HEK293 (cell line): Measurements from ENCODE around the gene ROR2.

ENCODE experiments used
- CTCF ChIA-PET: fragments of 350-600 bp; formaldehyde crosslinking; extraction: SDS; loops from one replicate; lab custom pipeline; 2021; ENCODE audit warnings: antibody characterized with exemption; lab: Yijun Ruan, JAX
- POLR2A ChIA-PET: fragments of 300-600 bp; formaldehyde crosslinking; extraction: SDS; loops from one replicate; lab custom pipeline; 2020; ENCODE audit warnings: antibody characterized with exemption, inconsistent platforms; lab: Yijun Ruan, JAX
- H3K27ac ChIP-seq: fragments of 200-500 bp; sonication (Bioruptor generic); 2 replicates; pipeline ENCODE4 v1.5.1; 2014; ENCODE audit warnings: low read depth, low read length, control low read depth, inconsistent platforms; ENCODE audit errors: extremely low read depth
- H3K36me3 ChIP-seq, 2 experiments: fragments of 200-500 bp in 1 of 2; sonication (Bioruptor generic) in 1 of 2; 1 replicate in 1 of 2; 2 replicates in 1 of 2; pipeline ENCODE4 v1.5.1; 2014 to 2017; ENCODE audit warnings: inconsistent platforms in 2 of 2, low read length in 2 of 2; ENCODE audit not compliant: control insufficient read depth in 2 of 2, insufficient read depth in 1 of 2
- H3K4me1 ChIP-seq: fragments of 200-500 bp; sonication (Bioruptor generic); 2 replicates; pipeline ENCODE4 v1.5.1; 2014; ENCODE audit warnings: mild to moderate bottlenecking, low read length, inconsistent platforms; ENCODE audit not compliant: control insufficient read depth, insufficient read depth
- H3K4me3 ChIP-seq: 2 replicates; pipeline ENCODE4 v1.5.1; 2011; ENCODE audit warnings: low read depth, mild to moderate bottlenecking, control low read depth, low read length, moderate library complexity
- H3K9me3 ChIP-seq: fragments of 200-500 bp; sonication (Bioruptor generic); 2 replicates; pipeline ENCODE4 v1.5.1; 2014; ENCODE audit warnings: low read depth, low read length, inconsistent platforms; ENCODE audit not compliant: control insufficient read depth, insufficient read depth
- EGR2 ChIP-seq: fragments of 450-650 bp; formaldehyde crosslinking; IDR thresholded peaks from 2 replicates; pipeline ENCODE4 v1.5.1; 2016; ENCODE audit warnings: low read depth, missing biosample characterization, missing genetic modification characterization
- FEZF1 ChIP-seq: fragments of 450-650 bp; formaldehyde crosslinking; IDR thresholded peaks from 2 replicates; pipeline ENCODE4 v1.5.1; 2016; ENCODE audit warnings: missing biosample characterization, missing genetic modification characterization
- GLIS1 ChIP-seq: fragments of 450-650 bp; formaldehyde crosslinking; IDR thresholded peaks from 2 replicates; pipeline ENCODE4 v1.5.1; 2016; ENCODE audit warnings: missing biosample characterization, missing genetic modification characterization
- GLIS2 ChIP-seq: fragments of 450-650 bp; formaldehyde crosslinking; IDR thresholded peaks from 2 replicates; pipeline ENCODE4 v1.5.1; 2016; ENCODE audit warnings: missing biosample characterization, missing genetic modification characterization
- IKZF3 ChIP-seq: fragments of 450-650 bp; IDR thresholded peaks from 2 replicates; pipeline ENCODE4 v1.5.0; 2018; ENCODE audit warnings: missing biosample characterization, mild to moderate bottlenecking, missing genetic modification characterization, moderate library complexity
- KLF1 ChIP-seq: fragments of 450-650 bp; formaldehyde crosslinking; IDR thresholded peaks from 2 replicates; pipeline ENCODE4 v1.5.1; 2016; ENCODE audit warnings: missing biosample characterization, missing genetic modification characterization
- SCRT2 ChIP-seq: fragments of 450-650 bp; formaldehyde crosslinking; IDR thresholded peaks from 2 replicates; pipeline ENCODE4 v1.5.1; 2016; ENCODE audit warnings: missing biosample characterization, missing genetic modification characterization
- ZFP3 ChIP-seq: fragments of 450-650 bp; formaldehyde crosslinking; IDR thresholded peaks from 2 replicates; pipeline ENCODE4 v1.5.1; 2016; ENCODE audit warnings: low read depth, missing biosample characterization, missing genetic modification characterization
- ZNF121 ChIP-seq: fragments of 450-650 bp; formaldehyde crosslinking; IDR thresholded peaks from 2 replicates; pipeline ENCODE4 v1.5.1; 2016; ENCODE audit warnings: missing biosample characterization, missing genetic modification characterization
- ZNF157 ChIP-seq: fragments of 450-650 bp; formaldehyde crosslinking; IDR thresholded peaks from 2 replicates; pipeline ENCODE4 v1.5.1; 2016; ENCODE audit warnings: missing biosample characterization, missing genetic modification characterization
- ZNF184 ChIP-seq: fragments of 450-650 bp; IDR thresholded peaks from 2 replicates; pipeline ENCODE4 v1.5.1; 2018; ENCODE audit warnings: missing biosample characterization, mild to moderate bottlenecking, missing genetic modification characterization
- ZNF341 ChIP-seq: fragments of 450-650 bp; formaldehyde crosslinking; IDR thresholded peaks from 2 replicates; pipeline ENCODE4; 2016; ENCODE audit warnings: low read depth, missing biosample characterization, missing genetic modification characterization
- ZNF473 ChIP-seq: fragments of 450-650 bp; formaldehyde crosslinking; IDR thresholded peaks from 2 replicates; pipeline ENCODE4 v1.5.1; 2017; ENCODE audit warnings: missing biosample characterization, missing genetic modification characterization
- ZNF501 ChIP-seq: fragments of 450-650 bp; formaldehyde crosslinking; IDR thresholded peaks from 2 replicates; pipeline ENCODE4 v1.5.1; 2016; ENCODE audit warnings: missing biosample characterization, missing genetic modification characterization
- ZNF521 ChIP-seq: fragments of 450-650 bp; formaldehyde crosslinking; IDR thresholded peaks from 2 replicates; pipeline ENCODE4 v1.5.1; 2017; ENCODE audit warnings: missing biosample characterization, mild to moderate bottlenecking, missing genetic modification characterization
- ZNF548 ChIP-seq: fragments of 450-650 bp; formaldehyde crosslinking; IDR thresholded peaks from 2 replicates; pipeline ENCODE4 v1.5.1; 2016; ENCODE audit warnings: missing biosample characterization, missing genetic modification characterization
- ZNF621 ChIP-seq: fragments of 450-650 bp; formaldehyde crosslinking; IDR thresholded peaks from 2 replicates; pipeline ENCODE4 v1.5.1; 2017; ENCODE audit warnings: missing biosample characterization, missing genetic modification characterization
- ZNF677 ChIP-seq: fragments of 450-650 bp; IDR thresholded peaks from 2 replicates; pipeline ENCODE4 v1.5.0; 2018; ENCODE audit warnings: missing biosample characterization, mild to moderate bottlenecking, missing genetic modification characterization, moderate library complexity
- TF ChIP-seq, protein P1 (sequence below): fragments of 450-650 bp; formaldehyde crosslinking; IDR thresholded peaks from 2 replicates; pipeline ENCODE4 v1.5.0; 2017; ENCODE audit warnings: missing biosample characterization, missing genetic modification characterization, borderline replicate concordance
- TF ChIP-seq, protein P2 (sequence below): fragments of 450-650 bp; formaldehyde crosslinking; IDR thresholded peaks from 2 replicates; pipeline ENCODE4 v1.5.1; 2016; ENCODE audit warnings: missing biosample characterization, missing genetic modification characterization
- TF ChIP-seq, protein P3 (sequence below): fragments of 450-650 bp; formaldehyde crosslinking; optimal IDR thresholded peaks from 2 replicates; pipeline ENCODE3; 2016; ENCODE audit warnings: missing biosample characterization, mild to moderate bottlenecking, missing genetic modification characterization
- TF ChIP-seq, protein P4 (sequence below): fragments of 450-650 bp; formaldehyde crosslinking; IDR thresholded peaks from 2 replicates; pipeline ENCODE4 v1.5.1; 2017; ENCODE audit warnings: missing biosample characterization, missing genetic modification characterization
- TF ChIP-seq, protein P5 (sequence below): fragments of 450-650 bp; formaldehyde crosslinking; IDR thresholded peaks from 2 replicates; pipeline ENCODE4 v1.5.1; 2016; ENCODE audit warnings: missing biosample characterization, missing genetic modification characterization
- TF ChIP-seq, protein P6 (sequence below): fragments of 450-650 bp; formaldehyde crosslinking; IDR thresholded peaks from 2 replicates; pipeline ENCODE4 v1.5.1; 2016; ENCODE audit warnings: missing biosample characterization, missing genetic modification characterization

Gene ROR2

DNA sequence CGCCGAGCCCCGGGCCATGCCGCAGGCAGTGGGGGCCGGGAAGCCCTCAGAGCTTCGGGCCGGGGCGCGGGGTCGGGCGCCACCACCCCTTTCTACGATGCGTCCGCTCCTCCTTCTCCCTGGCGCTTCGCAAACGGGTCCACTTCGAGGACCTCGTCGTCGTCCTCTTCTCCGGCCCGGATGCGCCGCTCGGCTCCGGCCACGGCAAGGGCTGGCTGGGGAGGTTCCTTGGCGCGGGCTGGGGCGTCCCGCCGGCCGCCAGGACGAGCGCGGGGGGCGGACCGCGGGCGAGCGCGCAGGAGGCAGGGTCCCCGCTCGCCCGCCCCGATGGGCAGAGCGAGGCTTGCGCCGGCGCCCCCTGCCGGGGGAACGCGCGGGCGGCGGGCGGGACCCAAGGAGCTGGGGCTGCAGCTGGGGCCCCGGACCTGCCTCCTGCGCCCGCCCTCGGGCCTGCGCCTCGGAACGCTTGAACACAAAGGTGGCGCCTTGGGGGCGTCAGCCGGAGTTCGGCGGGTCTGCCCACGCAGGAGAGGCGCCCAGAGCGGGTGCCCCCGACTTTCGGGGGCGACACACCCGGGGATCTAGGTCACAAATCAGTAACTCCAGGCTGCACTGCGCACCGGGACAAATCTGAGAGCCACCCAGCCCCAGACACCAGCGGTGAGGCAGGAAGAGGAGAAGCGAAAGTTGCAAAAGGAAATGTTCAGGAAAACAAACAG is at the start of gene ROR2:
Gene ROR2 (minus strand): TSS at position 283 of the 719 bp plus-strand sequence.
- H3K4me1 ChIP-seq = peaks cover 11% of the 10 kb centered on the region
- peak within 1 kb of the TSS; percentile 72 for H3K27ac ChIP-seq
- H3K9me3 ChIP-seq = no peaks in the 10 kb centered on the region
- H3K36me3 ChIP-seq = no peaks in the 10 kb centered on the region
- ChIA-PET CTCF (interaction anchor here (0.5 to 8.3 kb wide), 38 partner anchors 9 to 1036 kb away, joined by 3 to 166 read pairs (median 4); partner anchors contain the start of gene SPTLC1), POLR2A (interaction anchor here (0.9 to 1.6 kb wide), 4 partner anchors 18 to 176 kb away, joined by 3 to 4 read pairs (median 3); no protein-coding TSS in a partner anchor)
- H3K4me3 ChIP-seq = peak within 1 kb of the TSS; percentile 51
- TF ChIP-seq SCRT2 (tag by site-specific recombination) = no peak
- TF ChIP-seq ZNF184 = no peak
- TF ChIP-seq IKZF3 (tag by site-specific recombination) = no peak
- no peak for TF ChIP-seq ZNF677 (tag by site-specific recombination)
- peak; percentile 29; the same call in 1 of the 2 replicates for TF ChIP-seq EGR2 (tag by site-specific recombination)
- TF ChIP-seq, protein P1, sequence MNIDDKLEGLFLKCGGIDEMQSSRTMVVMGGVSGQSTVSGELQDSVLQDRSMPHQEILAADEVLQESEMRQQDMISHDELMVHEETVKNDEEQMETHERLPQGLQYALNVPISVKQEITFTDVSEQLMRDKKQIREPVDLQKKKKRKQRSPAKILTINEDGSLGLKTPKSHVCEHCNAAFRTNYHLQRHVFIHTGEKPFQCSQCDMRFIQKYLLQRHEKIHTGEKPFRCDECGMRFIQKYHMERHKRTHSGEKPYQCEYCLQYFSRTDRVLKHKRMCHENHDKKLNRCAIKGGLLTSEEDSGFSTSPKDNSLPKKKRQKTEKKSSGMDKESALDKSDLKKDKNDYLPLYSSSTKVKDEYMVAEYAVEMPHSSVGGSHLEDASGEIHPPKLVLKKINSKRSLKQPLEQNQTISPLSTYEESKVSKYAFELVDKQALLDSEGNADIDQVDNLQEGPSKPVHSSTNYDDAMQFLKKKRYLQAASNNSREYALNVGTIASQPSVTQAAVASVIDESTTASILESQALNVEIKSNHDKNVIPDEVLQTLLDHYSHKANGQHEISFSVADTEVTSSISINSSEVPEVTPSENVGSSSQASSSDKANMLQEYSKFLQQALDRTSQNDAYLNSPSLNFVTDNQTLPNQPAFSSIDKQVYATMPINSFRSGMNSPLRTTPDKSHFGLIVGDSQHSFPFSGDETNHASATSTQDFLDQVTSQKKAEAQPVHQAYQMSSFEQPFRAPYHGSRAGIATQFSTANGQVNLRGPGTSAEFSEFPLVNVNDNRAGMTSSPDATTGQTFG (tag by site-specific recombination) = no peak
- no peak for TF ChIP-seq KLF1 (tag by site-specific recombination)
- TF ChIP-seq, protein P2, sequence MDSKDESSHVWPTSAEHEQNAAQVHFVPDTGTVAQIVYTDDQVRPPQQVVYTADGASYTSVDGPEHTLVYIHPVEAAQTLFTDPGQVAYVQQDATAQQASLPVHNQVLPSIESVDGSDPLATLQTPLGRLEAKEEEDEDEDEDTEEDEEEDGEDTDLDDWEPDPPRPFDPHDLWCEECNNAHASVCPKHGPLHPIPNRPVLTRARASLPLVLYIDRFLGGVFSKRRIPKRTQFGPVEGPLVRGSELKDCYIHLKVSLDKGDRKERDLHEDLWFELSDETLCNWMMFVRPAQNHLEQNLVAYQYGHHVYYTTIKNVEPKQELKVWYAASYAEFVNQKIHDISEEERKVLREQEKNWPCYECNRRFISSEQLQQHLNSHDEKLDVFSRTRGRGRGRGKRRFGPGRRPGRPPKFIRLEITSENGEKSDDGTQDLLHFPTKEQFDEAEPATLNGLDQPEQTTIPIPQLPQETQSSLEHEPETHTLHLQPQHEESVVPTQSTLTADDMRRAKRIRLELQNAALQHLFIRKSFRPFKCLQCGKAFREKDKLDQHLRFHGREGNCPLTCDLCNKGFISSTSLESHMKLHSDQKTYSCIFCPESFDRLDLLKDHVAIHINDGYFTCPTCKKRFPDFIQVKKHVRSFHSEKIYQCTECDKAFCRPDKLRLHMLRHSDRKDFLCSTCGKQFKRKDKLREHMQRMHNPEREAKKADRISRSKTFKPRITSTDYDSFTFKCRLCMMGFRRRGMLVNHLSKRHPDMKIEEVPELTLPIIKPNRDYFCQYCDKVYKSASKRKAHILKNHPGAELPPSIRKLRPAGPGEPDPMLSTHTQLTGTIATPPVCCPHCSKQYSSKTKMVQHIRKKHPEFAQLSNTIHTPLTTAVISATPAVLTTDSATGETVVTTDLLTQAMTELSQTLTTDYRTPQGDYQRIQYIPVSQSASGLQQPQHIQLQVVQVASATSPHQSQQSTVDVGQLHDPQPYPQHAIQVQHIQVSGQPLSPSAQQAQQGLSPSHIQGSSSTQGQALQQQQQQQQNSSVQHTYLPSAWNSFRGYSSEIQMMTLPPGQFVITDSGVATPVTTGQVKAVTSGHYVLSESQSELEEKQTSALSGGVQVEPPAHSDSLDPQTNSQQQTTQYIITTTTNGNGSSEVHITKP = no peak
- TF ChIP-seq ZNF157 (tag by site-specific recombination) = no peak
- no peak for TF ChIP-seq ZNF621 (tag by site-specific recombination)
- TF ChIP-seq, protein P3, sequence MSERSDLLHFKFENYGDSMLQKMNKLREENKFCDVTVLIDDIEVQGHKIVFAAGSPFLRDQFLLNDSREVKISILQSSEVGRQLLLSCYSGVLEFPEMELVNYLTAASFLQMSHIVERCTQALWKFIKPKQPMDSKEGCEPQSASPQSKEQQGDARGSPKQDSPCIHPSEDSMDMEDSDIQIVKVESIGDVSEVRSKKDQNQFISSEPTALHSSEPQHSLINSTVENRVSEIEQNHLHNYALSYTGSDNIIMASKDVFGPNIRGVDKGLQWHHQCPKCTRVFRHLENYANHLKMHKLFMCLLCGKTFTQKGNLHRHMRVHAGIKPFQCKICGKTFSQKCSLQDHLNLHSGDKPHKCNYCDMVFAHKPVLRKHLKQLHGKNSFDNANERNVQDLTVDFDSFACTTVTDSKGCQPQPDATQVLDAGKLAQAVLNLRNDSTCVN (tag by site-specific recombination) = peak; percentile 46
- no peak for TF ChIP-seq FEZF1 (tag by site-specific recombination)
- no peak for TF ChIP-seq ZNF501 (tag by site-specific recombination)
- TF ChIP-seq ZFP3 (tag by site-specific recombination) = no peak
- TF ChIP-seq, protein P4, sequence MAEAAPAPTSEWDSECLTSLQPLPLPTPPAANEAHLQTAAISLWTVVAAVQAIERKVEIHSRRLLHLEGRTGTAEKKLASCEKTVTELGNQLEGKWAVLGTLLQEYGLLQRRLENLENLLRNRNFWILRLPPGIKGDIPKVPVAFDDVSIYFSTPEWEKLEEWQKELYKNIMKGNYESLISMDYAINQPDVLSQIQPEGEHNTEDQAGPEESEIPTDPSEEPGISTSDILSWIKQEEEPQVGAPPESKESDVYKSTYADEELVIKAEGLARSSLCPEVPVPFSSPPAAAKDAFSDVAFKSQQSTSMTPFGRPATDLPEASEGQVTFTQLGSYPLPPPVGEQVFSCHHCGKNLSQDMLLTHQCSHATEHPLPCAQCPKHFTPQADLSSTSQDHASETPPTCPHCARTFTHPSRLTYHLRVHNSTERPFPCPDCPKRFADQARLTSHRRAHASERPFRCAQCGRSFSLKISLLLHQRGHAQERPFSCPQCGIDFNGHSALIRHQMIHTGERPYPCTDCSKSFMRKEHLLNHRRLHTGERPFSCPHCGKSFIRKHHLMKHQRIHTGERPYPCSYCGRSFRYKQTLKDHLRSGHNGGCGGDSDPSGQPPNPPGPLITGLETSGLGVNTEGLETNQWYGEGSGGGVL (tag by site-specific recombination) = no peak
- TF ChIP-seq ZNF521 (tag by site-specific recombination) = no peak
- TF ChIP-seq, protein P5, sequence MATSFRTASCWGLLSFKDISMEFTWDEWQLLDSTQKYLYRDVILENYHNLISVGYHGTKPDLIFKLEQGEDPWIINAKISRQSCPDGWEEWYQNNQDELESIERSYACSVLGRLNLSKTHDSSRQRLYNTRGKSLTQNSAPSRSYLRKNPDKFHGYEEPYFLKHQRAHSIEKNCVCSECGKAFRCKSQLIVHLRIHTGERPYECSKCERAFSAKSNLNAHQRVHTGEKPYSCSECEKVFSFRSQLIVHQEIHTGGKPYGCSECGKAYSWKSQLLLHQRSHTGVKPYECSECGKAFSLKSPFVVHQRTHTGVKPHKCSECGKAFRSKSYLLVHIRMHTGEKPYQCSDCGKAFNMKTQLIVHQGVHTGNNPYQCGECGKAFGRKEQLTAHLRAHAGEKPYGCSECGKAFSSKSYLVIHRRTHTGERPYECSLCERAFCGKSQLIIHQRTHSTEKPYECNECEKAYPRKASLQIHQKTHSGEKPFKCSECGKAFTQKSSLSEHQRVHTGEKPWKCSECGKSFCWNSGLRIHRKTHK (tag by site-specific recombination) = no peak
- TF ChIP-seq ZNF341 (tag by site-specific recombination) = peak; percentile 57; the same call in 1 of the 2 replicates
- TF ChIP-seq, protein P6, sequence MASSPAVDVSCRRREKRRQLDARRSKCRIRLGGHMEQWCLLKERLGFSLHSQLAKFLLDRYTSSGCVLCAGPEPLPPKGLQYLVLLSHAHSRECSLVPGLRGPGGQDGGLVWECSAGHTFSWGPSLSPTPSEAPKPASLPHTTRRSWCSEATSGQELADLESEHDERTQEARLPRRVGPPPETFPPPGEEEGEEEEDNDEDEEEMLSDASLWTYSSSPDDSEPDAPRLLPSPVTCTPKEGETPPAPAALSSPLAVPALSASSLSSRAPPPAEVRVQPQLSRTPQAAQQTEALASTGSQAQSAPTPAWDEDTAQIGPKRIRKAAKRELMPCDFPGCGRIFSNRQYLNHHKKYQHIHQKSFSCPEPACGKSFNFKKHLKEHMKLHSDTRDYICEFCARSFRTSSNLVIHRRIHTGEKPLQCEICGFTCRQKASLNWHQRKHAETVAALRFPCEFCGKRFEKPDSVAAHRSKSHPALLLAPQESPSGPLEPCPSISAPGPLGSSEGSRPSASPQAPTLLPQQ (tag by site-specific recombination) = no peak
- TF ChIP-seq ZNF473 (tag by site-specific recombination) = no peak
- peak; percentile 42; the same call in 1 of the 2 replicates for TF ChIP-seq GLIS2
- TF ChIP-seq GLIS1 (tag by site-specific recombination) = peak; percentile 11; the same call in 1 of the 2 replicates
- TF ChIP-seq ZNF121 = no peak
- no peak for TF ChIP-seq ZNF548 (tag by site-specific recombination)
